ENCODE data around the gene MTA3.
A peak's percentile ranks its signal among the peaks of the same experiment; 100 is the strongest.

Gene MTA3

GRCh38 chr2:42648796-42649195, 80.4 kb downstream of the MTA3 start:
- no peak overlapping the region for H3K27ac Mint-ChIP-seq

GRCh38 chr2:42651057-42651456, 82.6 kb downstream of the MTA3 start:
- no peaks in the 10 kb centered on the region for H3K27me3 Mint-ChIP-seq
- ATAC-seq (replicated peaks): no peak
- no peak overlapping the region for H3K27ac Mint-ChIP-seq
- H3K4me1 Mint-ChIP-seq: peaks cover 4 to 13% of the 10 kb centered on the region in 2 donors
- no peaks in the 10 kb centered on the region for H3K9me3 Mint-ChIP-seq
- peaks cover 10 to 11% of the 10 kb centered on the region in 2 donors for H3K36me3 Mint-ChIP-seq
- no peak overlapping the region for H3K4me3 Mint-ChIP-seq
- DNase-seq: no peak

More at GRCh38 chr2:42648796-42649195, 80.4 kb downstream of the MTA3 start:
- no peak overlapping the region for H3K4me3 Mint-ChIP-seq
- peaks cover 4 to 13% of the 10 kb centered on the region in 2 donors for H3K4me1 Mint-ChIP-seq
- H3K27me3 Mint-ChIP-seq: no peaks in the 10 kb centered on the region
- peaks cover 18 to 24% of the 10 kb centered on the region in 2 donors for H3K36me3 Mint-ChIP-seq
- H3K9me3 Mint-ChIP-seq: no peaks in the 10 kb centered on the region
- no peak for DNase-seq
- no peak for ATAC-seq (replicated peaks)

GRCh38 chr2:42652086-42652485, 83.7 kb downstream of the MTA3 start:
- Mint-ChIP-seq H3K27me3 (no peaks in the 10 kb centered on the region), H3K36me3 (peaks cover 4 to 5% of the 10 kb centered on the region in 2 donors), H3K4me1 (peaks cover 4 to 13% of the 10 kb centered on the region in 2 donors), H3K9me3 (no peaks in the 10 kb centered on the region), H3K4me3 (no peak overlapping the region), H3K27ac (no peak overlapping the region)
- ATAC-seq (replicated peaks) (no peak), DNase-seq (no peak)

GRCh38 chr2:42653039-42653438, 84.6 kb downstream of the MTA3 start:
- Mint-ChIP-seq H3K27me3 (no peaks in the 10 kb centered on the region), H3K4me1 (peaks cover 4 to 13% of the 10 kb centered on the region in 2 donors), H3K4me3 (no peak overlapping the region), H3K27ac (no peak overlapping the region), H3K9me3 (no peaks in the 10 kb centered on the region), H3K36me3 (peaks cover 4 to 5% of the 10 kb centered on the region in 2 donors)
- ATAC-seq (replicated peaks) (no peak), DNase-seq (no peak)

GRCh38 chr2:42653908-42654445, 85.5 kb downstream of the MTA3 start:
- no peaks in the 10 kb centered on the region for H3K27me3 Mint-ChIP-seq
- peaks cover 4 to 13% of the 10 kb centered on the region in 2 donors for H3K4me1 Mint-ChIP-seq
- H3K27ac Mint-ChIP-seq: no peak overlapping the region
- peaks cover 4 to 5% of the 10 kb centered on the region in 2 donors for H3K36me3 Mint-ChIP-seq
- no peak overlapping the region for H3K4me3 Mint-ChIP-seq
- H3K9me3 Mint-ChIP-seq: no peaks in the 10 kb centered on the region
- ATAC-seq (replicated peaks) (no peak), DNase-seq (no peak)

- ATAC-seq (replicated peaks) (no peak), DNase-seq (no peak)
- H3K27ac Mint-ChIP-seq: no peak overlapping the region
- H3K9me3 Mint-ChIP-seq: no peaks in the 10 kb centered on the region
- H3K4me3 Mint-ChIP-seq: no peak overlapping the region
- peaks cover 2 to 5% of the 10 kb centered on the region in 2 donors for H3K4me1 Mint-ChIP-seq
- no peaks in the 10 kb centered on the region for H3K27me3 Mint-ChIP-seq
- peaks cover 5 to 8% of the 10 kb centered on the region in 2 donors for H3K36me3 Mint-ChIP-seq
Measured at GRCh38 chr2:42658306-42658705, 89.9 kb downstream of the MTA3 start.

GRCh38 chr2:42659609-42660008, 91.2 kb downstream of the MTA3 start:
- DNase-seq: no peak
- no peaks in the 10 kb centered on the region for H3K9me3 Mint-ChIP-seq

GRCh38 chr2:42663106-42663780, 94.8 kb downstream of the MTA3 start:
- peak; percentile 91 to 94 for ATAC-seq (replicated peaks)
- Mint-ChIP-seq H3K9me3 (no peaks in the 10 kb centered on the region), H3K4me3 (no peak overlapping the region), H3K4me1 (peaks cover 9 to 19% of the 10 kb centered on the region in 2 donors), H3K36me3 (peaks cover 10% of the 10 kb centered on the region in 2 donors), H3K27me3 (no peaks in the 10 kb centered on the region), H3K27ac (no peak overlapping the region)
- DNase-seq: peak; percentile 34

More at GRCh38 chr2:42659609-42660008, 91.2 kb downstream of the MTA3 start:
- ATAC-seq (replicated peaks): no peak
- H3K27me3 Mint-ChIP-seq: no peaks in the 10 kb centered on the region
- peaks cover 5 to 6% of the 10 kb centered on the region in 2 donors for H3K36me3 Mint-ChIP-seq
- peaks cover 9 to 18% of the 10 kb centered on the region in 2 donors for H3K4me1 Mint-ChIP-seq
- no peak overlapping the region for H3K4me3 Mint-ChIP-seq
- H3K27ac Mint-ChIP-seq: no peak overlapping the region

GRCh38 chr2:42663828-42664227, 95.4 kb downstream of the MTA3 start:
- peaks cover 9 to 19% of the 10 kb centered on the region in 2 donors for H3K4me1 Mint-ChIP-seq
- ATAC-seq (replicated peaks): peak; percentile 63 to 76
- H3K36me3 Mint-ChIP-seq: peaks cover 10% of the 10 kb centered on the region in 2 donors
- no peaks in the 10 kb centered on the region for H3K27me3 Mint-ChIP-seq
- no peak for DNase-seq
- H3K27ac Mint-ChIP-seq: peak overlapping the region; percentile 28
- no peaks in the 10 kb centered on the region for H3K9me3 Mint-ChIP-seq
- H3K4me3 Mint-ChIP-seq: no peak overlapping the region

GRCh38 chr2:42673989-42674579, 105.7 kb downstream of the MTA3 start:
- H3K27me3 Mint-ChIP-seq: no peaks in the 10 kb centered on the region
- H3K4me1 Mint-ChIP-seq: peaks cover 0 to 11% of the 10 kb centered on the region in 2 donors
- peaks cover 7 to 16% of the 10 kb centered on the region in 2 donors for H3K36me3 Mint-ChIP-seq
- DNase-seq (no peak), ATAC-seq (replicated peaks) (no peak)
- no peaks in the 10 kb centered on the region for H3K9me3 Mint-ChIP-seq
- H3K4me3 Mint-ChIP-seq: no peak overlapping the region
- no peak overlapping the region for H3K27ac Mint-ChIP-seq

- ATAC-seq (replicated peaks): no peak
- H3K36me3 Mint-ChIP-seq: peaks cover 7 to 12% of the 10 kb centered on the region in 2 donors
- no peak for DNase-seq
- no peaks in the 10 kb centered on the region for H3K27me3 Mint-ChIP-seq
- no peak overlapping the region for H3K4me3 Mint-ChIP-seq
- H3K9me3 Mint-ChIP-seq: no peaks in the 10 kb centered on the region
- no peak overlapping the region for H3K27ac Mint-ChIP-seq
- no peaks in the 10 kb centered on the region for H3K4me1 Mint-ChIP-seq
Measured at GRCh38 chr2:42675815-42676214, 107.4 kb downstream of the MTA3 start.

GRCh38 chr2:42685303-42685702, 116.9 kb downstream of the MTA3 start:
- H3K4me1 Mint-ChIP-seq: no peaks in the 10 kb centered on the region
- H3K9me3 Mint-ChIP-seq: no peaks in the 10 kb centered on the region
- no peak overlapping the region for H3K4me3 Mint-ChIP-seq
- no peaks in the 10 kb centered on the region for H3K27me3 Mint-ChIP-seq
- H3K27ac Mint-ChIP-seq: no peak overlapping the region
- no peak for DNase-seq
- no peak for ATAC-seq (replicated peaks)
- H3K36me3 Mint-ChIP-seq: peaks cover 5 to 22% of the 10 kb centered on the region in 2 donors

GRCh38 chr2:42693013-42693615, 124.7 kb downstream of the MTA3 start:
- Mint-ChIP-seq H3K9me3 (no peaks in the 10 kb centered on the region), H3K4me1 (peaks cover 2 to 9% of the 10 kb centered on the region in 2 donors), H3K27ac (no peak overlapping the region), H3K4me3 (no peak overlapping the region), H3K36me3 (peaks cover 9 to 13% of the 10 kb centered on the region in 2 donors), H3K27me3 (no peaks in the 10 kb centered on the region)
- ATAC-seq (replicated peaks) (no peak), DNase-seq (no peak)

- Mint-ChIP-seq H3K4me3 (no peak overlapping the region), H3K27me3 (no peaks in the 10 kb centered on the region), H3K27ac (no peak overlapping the region), H3K36me3 (peaks cover 7 to 10% of the 10 kb centered on the region in 2 donors), H3K4me1 (peaks cover 2 to 9% of the 10 kb centered on the region in 2 donors), H3K9me3 (no peaks in the 10 kb centered on the region)
- no peak for DNase-seq
- no peak for ATAC-seq (replicated peaks)
Measured at GRCh38 chr2:42693688-42694479, 125.5 kb downstream of the MTA3 start.
